HG03520 (cell line): ENCODE data around the gene SPAG16.
"Not testable (repeated sequence)": the region's sequence is repeated elsewhere in the genome, so short reads cannot be mapped to it uniquely, and the experiment has no call there.

Experiments
- ATAC-seq: cut with Tn5 transposase; IDR thresholded peaks from one replicate; pipeline ENCODE4 v1.9.1; 2021; ENCODE audit warnings: mild to moderate bottlenecking, moderate library complexity; ENCODE audit not compliant: unreplicated experiment

SPAG16 gene

DNA sequence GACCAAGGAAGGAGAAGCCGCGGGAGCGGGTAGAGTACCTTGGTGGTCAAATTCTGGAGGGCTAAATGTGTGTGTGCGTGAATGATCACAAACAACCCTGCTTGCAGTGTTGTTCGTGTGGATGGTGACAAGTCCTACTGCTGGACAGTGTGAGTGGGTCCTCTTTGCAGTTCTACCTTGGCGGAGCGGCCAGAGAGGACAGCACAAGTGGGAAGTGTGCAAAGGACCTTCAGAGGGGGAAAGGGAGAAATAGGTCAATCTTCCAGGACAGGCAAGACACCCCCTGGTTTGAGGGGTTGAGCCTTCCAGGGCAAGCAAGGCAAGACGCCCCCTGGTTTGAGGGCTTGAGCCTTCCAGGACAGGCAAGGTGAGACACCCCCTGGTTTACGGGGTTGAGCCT, 122.8 kb downstream of the SPAG16 start:
- not testable (repeated sequence) for ATAC-seq

DNA sequence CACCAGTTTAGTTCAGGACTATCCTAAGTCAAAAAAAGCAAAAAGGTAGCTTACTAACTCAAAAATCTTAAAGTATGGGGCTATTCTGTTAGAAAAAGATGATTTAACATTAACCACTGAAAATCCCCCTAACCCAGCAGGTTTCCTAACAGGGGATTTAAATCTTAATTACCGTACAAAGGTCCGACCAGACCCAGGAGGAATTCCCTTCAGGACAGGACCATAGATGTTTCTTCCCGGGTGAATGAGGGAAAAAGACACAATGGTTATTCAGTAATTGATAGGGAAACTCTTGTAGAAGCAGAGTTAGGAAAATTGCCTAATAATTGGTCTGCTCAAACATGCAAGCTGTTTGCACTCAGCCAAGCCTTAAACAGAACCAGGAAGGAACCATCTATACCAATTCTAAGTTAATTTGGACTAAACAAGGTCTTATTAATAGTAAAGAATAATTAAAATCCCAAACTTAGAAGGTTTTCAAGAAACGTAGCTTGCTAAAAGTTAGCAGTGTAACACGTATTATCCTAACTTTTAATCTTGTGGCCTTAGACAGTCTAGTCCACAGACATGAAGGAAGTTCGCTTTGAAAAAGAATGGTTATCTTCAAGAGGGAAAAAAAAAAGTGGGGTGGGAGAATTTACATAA, 124.3 kb downstream of the SPAG16 start:
- not testable (repeated sequence) for ATAC-seq

DNA sequence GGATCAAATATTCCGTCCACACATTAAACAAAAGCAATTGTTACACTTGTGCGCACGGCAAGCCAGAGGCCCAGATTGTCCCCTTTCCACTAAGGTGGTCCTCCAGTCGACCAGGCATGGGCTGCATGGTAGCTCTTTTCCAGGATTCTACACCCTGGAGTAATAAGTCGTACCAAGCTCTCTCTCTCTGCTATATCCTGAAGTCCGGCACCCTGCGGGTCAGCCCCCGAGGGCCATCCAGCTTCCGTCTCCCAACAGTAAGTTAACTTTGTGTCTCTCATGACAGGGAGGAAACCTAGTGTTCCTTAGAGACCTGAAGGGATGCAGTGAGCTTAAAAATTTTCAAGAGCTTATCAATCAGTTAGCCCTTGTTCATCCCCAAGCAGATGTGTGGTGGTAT, 126.4 kb downstream of the SPAG16 start:
- not testable (repeated sequence) for ATAC-seq

DNA sequence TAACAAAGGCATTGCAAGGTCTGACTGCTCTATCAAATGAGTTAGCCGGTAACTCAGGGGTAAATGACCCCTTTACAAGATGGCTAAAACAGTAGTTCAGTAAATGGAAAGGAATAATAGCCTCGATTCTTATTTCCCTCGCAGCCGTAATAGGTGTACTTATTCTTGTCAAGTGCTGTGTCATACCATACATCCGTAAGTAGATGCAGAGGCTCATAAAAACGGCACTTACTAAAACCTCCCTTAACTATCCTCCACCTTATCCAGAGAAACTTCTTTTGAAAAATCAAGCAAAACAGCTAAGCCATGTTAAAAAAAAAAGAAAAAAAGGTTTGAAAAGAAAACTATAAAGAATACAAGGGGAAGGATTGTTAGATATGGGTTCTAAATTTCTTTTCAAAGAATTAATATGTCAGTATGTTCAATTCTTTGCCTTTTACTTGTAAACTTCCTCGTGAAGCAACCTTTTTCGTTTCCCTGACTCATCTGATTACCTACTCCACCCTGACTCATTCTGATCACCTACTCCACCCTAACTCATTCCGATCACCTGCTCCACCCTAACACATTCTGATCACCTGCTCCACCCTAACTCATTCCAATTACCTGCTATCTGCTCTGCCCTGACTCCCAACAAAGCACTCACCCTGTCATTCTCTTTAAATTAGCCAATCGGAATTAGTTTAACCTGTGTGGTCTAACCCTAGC, 127.5 kb downstream of the SPAG16 start:
- ATAC-seq: no peak

DNA sequence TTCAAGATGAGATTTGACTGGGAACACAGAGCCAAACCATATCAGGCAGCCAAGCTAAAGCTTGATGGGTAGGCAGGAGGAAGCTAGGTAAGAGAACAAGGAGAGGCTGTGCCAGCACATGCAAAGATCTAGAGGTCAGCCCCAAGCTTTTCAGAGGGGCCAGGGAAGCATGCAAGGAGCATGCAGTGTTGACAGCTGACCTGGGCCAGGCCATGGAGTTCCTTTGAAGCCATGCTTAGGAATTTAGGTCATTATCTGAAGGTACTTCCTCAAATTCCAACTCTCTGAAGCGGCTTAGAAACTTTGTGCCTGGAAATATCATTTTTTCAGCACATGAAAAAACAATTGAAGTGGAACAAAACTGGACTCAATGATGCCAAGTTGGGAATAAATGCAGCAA, 130.8 kb downstream of the SPAG16 start:
- ATAC-seq: no peak

DNA sequence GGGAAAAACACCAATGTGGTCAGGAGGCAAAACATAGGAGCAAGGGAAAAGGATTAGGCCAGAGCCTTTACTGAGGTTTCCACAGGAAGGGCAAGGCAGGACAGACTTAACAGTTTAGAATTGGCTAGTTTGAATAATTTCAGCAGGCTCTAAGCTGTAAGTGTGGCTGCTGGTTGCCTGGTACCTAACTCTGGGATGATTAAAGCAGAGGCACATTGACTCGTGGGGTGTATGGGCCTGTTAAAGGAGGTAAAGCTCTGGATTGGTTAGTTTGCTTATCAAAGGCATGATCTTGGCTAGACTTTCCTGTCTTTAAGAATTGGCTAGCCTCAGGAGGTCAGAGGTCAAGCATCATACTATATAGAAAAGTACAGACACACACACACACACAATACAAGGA, 132.6 kb downstream of the SPAG16 start:
- no peak for ATAC-seq

DNA sequence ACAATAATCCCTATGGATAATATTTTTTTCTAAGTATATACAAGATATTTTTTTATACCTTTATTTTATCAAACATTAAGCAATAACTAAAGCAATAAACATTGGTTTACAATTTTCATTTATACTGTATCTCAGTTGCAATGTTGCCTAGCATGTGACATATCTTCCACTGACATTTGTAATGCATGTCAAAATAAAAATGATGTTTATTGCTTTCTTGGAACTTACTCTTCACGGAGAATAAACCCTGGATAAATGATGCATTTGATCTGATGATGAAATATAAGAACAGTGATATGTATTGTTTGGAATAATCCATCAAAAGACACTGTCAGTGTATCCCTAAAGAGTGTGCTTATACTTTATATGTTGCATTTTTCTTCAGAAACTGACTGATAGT, 135.7 kb downstream of the SPAG16 start:
- ATAC-seq: no peak

DNA sequence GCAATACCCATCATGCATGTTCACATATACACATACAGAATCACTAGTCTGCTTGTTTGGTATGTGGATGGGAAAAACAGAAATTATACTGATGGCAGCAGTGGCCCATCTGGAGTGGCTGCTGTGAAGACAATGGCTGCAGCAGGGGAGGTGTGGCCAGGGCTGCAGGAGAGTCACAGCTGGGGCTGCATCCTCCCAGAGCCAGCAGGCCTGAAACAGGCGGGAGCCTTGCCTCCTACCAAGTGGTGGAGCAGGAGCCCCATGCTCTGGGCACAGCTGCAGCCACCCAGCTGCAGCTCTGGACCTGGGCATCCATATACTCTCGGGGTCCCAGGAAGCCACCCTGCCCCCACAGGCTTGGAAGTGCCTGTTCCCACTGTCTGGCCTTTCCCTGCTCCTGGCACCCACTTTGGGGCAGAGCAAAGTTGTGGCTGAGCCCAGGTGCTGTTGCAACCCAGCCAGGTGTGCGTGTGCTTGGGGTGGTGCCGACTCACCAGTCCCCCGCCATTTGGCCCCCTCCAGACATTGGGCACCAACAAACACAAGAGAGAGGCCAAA, 136.6 kb downstream of the SPAG16 start:
- no peak for ATAC-seq

DNA sequence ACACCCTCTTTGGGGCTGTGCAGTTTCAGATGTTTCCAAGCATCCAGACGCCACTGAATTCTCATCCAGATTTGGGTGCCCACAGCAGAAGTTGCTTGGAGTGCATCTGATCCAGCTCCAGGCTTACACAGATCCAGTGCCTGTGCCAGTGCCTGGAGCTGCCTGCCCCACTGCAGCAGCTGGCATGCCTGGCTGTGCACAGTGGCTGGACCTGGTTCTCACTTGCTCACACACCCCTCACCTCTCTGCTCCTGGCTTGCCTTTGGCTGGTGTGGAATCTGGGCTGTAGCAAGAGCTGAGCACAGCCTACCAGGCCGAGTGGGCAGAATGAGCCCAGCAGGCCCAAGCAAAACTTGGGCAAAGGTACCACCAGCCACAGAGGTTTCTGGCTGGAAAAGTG, 137.9 kb downstream of the SPAG16 start:
- ATAC-seq: no peak

DNA sequence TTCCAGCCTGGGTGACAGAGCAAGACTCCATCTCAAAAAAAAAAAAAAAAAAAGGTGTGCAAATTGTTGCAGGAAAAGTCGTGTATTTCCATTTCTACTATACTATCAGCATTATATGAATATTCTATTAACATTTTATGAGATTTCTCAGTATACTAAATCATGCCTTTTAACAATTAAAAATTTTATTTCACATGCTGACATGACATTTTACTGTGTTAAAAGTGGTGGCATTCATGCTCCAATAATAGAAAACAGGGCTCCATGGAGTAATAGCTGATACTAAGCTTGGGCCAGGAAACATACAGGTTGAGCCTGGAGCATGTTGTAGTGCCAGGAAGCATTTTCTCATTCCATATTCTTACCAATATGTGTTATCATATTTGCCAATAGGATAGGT, 141.4 kb downstream of the SPAG16 start:
- no peak for ATAC-seq

DNA sequence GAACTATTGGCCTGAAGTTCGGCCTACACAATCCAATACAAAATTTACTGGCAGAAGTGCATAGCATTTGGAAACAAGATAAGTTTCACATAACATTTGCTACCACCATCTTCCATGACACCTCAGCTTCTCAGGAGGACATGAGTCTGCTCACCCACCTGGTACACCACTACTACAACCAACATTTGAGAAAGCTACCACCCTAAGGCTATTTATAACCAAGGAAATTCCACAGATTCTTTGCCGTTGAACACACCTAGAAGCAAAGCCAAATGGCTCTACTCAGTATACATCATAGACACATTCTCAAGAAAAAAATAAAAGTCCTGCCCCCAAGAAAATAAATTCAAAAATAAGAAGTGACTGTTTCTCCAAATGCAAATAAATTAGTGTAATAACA, 145.3 kb downstream of the SPAG16 start:
- no peak for ATAC-seq

DNA sequence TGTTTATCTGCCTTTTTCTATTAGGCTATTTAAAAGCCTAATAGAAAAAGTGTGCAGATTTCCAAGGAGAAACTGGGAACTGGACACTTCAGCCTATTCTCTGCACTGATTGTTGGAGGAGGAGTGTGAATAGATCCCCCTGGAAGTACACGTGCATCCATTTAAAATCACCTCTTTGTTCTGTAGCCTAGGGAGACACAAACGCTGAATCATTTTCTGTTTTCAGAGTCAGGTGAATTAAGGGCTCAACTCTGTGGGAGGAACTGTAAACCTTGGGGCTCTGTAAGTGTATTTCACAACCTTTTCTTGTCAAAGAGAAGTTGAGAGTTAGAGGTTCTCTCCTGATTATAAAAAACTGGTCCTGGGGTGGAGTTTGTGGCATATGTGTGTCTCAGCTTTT, 159.7 kb downstream of the SPAG16 start:
- ATAC-seq: no peak

DNA sequence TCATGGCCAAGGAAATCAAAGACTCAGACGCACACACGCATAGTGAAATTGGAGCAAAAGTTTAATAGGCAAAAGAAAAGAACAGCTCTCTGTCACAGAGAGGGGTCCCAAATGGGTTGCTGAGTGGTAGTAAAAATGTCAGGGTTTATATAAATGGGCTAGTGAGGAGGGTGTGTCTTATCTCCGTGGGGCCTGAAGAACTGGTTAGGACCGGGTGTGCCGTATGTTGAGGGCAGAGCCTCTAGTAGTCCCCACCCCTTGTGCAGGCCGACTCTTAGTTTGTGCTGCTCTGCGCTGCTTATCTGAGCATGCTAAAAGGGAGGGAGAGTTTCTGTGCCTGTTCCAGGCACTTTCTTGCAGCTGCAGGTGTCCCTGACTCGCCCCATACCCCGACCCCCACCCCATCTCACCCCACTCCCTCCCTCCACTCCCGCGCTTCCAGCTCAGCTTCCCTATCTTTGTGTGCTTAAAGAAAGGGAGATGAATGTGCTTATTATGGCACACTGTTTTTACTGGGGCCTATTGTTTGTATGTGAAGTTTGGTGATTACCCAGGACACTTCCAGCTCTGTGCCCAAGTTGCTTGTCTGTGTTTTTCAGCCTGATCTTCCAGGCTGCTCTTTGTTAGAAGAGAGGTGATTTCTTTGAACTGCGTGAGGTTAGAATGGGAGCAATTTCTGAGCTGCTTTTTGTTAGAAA, 167.4 kb downstream of the SPAG16 start:
- ATAC-seq: no peak

DNA sequence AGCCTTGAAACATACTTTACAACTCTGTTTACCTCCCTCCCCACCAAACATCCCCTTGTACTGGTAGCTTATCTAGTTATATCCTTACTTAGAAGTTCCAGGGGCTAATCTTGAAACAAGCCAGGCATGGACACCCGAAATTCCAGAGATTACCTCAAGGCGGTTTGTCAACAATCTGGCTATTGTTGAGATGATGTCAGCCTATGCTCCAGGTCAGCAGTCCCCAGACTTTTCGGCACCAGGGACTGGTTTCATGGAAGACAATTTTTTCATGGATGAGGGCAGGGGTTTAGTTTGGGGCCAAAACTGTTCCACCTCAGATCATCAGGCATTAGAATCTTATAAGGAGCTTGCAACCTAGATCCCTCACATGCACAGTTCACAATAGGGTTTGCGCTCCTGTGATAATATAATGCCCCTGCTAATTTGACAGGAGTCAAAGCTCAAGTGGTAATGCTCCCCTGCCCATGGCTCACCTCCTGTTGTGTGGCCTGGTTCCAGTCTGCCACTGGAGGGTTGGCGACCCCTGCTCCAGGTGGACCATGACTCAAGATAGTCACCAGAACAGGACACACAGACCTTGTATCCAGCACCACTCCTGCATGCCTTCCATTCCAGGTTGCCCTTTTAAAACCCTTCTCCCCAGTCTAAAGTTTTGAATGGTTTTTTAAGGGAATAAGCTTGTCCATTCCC, 171.2 kb downstream of the SPAG16 start:
- ATAC-seq: no peak

DNA sequence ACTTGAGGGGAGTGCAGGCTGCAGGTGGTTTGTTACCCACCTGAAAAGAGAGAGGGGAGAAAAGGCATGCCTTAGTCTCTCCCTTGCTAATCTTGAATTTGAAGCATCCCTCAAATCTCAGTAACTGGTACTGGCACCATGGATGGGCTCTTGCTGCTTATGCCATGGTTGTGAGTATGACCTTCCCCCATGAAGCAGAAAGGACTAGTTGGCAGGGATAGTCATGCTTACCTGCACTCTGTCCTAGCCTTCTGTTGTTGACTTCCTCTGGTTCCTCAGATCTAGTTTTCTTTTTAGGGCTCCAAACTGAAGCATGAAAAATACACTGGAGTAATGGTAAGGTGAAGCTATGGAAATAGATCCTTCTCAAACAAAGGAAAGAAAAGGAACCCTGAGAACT, 191.2 kb downstream of the SPAG16 start:
- ATAC-seq: no peak

DNA sequence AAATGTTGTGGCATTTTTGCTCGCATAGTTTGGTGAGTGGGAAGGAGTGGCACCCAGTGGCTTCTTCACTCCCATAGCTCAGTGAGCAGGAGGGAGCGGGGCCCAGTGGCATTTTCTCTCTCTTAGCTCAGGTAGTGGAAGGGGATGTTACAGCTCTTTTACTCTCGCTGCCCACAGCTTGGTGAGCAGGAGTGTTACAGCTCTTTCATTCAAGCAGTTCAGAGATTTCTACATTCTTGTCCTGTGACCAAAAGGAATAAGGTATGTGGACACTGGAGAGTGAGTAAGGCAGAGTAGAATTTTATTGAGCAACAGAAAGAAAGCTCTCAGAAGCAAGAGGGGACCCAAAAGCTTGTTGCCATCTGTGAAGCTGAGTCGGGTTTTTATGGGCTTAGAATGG, 192.4 kb downstream of the SPAG16 start:
- ATAC-seq: no peak

DNA sequence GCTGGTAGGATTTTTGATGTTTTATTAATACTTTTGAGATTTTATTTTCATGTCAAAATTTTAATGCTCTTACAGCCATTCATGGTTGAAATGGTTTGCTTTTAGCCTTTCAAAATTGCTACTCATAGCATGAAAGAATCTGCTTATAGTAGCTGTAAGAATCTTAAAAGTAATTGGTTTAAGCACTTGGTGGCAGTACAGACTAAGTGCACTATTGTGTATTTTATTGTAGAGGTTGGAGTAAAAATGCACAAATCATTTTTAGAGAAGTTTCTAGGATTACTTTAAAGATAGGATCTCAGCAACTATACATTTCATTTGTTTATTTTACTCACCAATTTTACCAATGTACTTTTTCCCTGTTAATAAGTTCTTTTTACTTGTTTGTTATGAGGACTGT, 205.8 kb downstream of the SPAG16 start:
- ATAC-seq: no peak

DNA sequence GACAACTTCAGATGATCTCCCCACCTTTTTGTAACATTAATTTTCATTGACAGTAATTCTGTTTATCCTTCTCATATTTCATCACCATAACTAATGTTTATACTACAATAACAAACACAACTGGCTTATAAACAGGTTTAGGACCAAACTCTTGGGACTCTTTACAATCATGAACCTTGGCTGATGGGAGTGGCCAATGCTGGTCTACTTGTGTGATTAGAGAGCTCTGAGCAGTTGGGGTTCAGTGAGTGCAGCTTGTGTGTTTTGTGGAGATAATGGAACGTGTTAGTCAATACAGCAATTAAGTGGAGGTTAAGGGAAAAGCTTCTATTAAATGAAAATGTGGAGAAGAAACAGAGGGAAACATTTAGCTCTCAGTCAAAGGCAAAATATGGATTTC, 207.1 kb downstream of the SPAG16 start:
- no peak for ATAC-seq

DNA sequence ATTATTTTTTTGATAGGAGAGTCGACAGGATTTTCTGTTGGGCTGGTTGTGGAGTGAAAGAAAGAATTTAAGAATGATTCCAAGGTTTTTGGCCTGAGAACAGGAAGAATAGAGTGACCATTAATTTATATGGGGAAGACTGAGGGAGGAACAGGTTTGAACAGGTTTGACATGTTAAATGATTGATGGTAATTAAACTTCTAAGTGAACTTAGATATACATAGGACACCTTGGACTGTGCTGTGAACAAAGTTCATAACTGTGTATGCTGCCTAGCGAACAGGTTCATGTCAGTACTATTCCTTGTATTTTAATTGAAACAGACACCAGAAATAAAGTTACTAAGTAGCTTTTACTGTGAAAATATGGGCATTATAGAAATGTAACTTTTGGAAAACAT, 212.0 kb downstream of the SPAG16 start:
- ATAC-seq: no peak

DNA sequence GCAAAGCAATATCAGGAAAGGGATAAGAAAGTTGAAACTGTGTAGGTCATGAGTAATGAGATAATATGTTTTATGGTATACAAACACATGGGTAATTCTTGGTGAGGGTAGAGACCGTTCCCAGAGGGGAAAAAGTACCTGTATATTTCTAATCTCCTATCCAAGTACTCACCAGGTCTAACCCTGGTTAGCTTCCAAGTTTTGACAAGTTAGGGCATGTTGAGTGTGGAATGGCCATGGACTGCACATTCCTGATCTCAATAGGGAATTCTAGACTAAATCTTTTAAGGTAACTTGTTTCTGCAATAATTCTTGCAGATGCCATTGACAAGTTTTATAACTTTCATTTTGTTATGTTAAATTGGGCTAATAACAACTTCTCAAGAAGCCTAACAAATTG, 216.6 kb downstream of the SPAG16 start:
- no peak for ATAC-seq

DNA sequence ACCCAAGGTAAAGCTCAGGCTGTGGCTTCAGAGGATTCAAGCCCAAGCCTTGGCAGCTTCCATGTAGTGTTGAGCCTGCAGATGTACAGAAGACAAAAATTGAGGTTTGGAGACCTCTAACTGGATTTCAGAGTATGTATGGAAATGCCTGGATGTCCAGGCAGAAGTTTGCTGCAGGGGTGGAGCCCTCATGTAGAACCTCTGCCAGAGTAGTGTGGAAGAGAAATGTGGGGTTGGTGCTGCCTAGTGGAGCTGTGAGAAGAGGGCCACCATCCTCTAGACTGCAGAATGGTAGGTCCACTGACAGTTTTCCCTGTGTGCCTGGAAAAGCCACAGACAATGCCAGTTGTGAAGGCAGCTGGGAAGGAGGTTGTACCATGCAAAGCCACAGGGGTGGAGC, 239.9 kb downstream of the SPAG16 start:
- no peak for ATAC-seq
